Neural crest cell (in vitro differentiated cells): ENCODE measurements around the gene OR11H6. TPM values are rescaled to one million over a fixed set of nuclear protein-coding genes. Genes with fewer than 3 reads are reported as not detected.
"Not testable (repeated sequence)": the region's sequence is repeated elsewhere in the genome, so short reads cannot be mapped to it uniquely, and the experiment has no call there.

Experiments used
- DNase-seq: peaks from one replicate; pipeline ENCODE4 v3.0.0; 2021; ENCODE audit warnings: low read depth, mixed read lengths, low spot score
- H3K27ac Mint-ChIP-seq: one replicate; pipeline ENCODE4 v1.8.0; 2021; ENCODE audit warnings: mild to moderate bottlenecking, mixed read lengths; ENCODE audit not compliant: unreplicated experiment
- H3K27me3 Mint-ChIP-seq: 2 replicates; pipeline ENCODE4 v1.8.0; 2021; ENCODE audit warnings: low read depth, mild to moderate bottlenecking, mixed read lengths
- H3K36me3 Mint-ChIP-seq: 2 replicates; pipeline ENCODE4 v1.8.0; 2021; ENCODE audit warnings: low read depth, mild to moderate bottlenecking, mixed read lengths
- H3K4me1 Mint-ChIP-seq: 2 replicates; pipeline ENCODE4 v1.8.0; 2021; ENCODE audit warnings: mixed read lengths
- H3K4me3 Mint-ChIP-seq: one replicate; pipeline ENCODE4 v1.8.0; 2021; ENCODE audit warnings: mild to moderate bottlenecking, mixed read lengths
- H3K9me3 Mint-ChIP-seq: 2 replicates; pipeline ENCODE4 v1.8.0; 2021; ENCODE audit warnings: mixed read lengths
- long read RNA-seq: library from polyadenylated mRNA; unstranded; transcript quantifications from one replicate; pipeline ENCODE4 v2.0.0, GENCODE V29; 2020
- total RNA-seq: library from RNA; stranded (reverse); gene quantifications from 2 replicates; pipeline ENCODE4 v1.2.1, GENCODE V29; 2021
- TF ChIP-seq, protein P1 (sequence below): fragments of 200-600 bp; sonication (generic); conservative IDR thresholded peaks from 2 replicates; pipeline ENCODE4 v1.5.0; 2021; ENCODE audit warnings: antibody characterized with exemption, mild to moderate bottlenecking

OR11H6 gene, protein sequence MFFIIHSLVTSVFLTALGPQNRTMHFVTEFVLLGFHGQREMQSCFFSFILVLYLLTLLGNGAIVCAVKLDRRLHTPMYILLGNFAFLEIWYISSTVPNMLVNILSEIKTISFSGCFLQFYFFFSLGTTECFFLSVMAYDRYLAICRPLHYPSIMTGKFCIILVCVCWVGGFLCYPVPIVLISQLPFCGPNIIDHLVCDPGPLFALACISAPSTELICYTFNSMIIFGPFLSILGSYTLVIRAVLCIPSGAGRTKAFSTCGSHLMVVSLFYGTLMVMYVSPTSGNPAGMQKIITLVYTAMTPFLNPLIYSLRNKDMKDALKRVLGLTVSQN
- total RNA-seq, result not detected in 2 replicates
- long read RNA-seq, result 0 reads

DNA sequence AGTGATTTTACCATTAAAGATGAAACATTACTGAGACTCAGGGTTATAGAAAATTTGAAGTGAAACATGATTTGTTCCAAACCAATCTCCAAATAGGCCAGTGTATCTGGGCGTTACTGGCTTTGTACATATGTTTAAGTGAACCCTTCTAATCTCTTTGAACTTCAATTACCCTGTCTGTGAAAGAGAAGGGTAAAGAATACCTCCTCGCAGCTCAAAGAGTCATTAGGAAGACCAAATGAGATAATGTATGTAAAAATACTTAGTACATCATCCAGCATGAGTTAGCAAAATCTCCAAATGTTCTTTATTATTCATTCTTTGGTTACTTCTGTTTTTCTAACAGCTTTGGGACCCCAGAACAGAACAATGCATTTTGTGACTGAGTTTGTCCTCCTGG is at the start of gene OR11H6:
Gene OR11H6, plus strand, starts transcription at position 301 of the 400 bp plus-strand sequence. Its CDS starts 0 bp downstream, at position 301.
- Mint-ChIP-seq H3K4me3 (no peak within 1 kb of the TSS), H3K36me3 (peaks cover 3% of the 10 kb centered on the region), H3K4me1 (no peaks in the 10 kb centered on the region), H3K27me3 (no peaks in the 10 kb centered on the region), H3K27ac (no peak within 1 kb of the TSS), H3K9me3 (peaks cover 12% of the 10 kb centered on the region)
- TF ChIP-seq, protein P1, sequence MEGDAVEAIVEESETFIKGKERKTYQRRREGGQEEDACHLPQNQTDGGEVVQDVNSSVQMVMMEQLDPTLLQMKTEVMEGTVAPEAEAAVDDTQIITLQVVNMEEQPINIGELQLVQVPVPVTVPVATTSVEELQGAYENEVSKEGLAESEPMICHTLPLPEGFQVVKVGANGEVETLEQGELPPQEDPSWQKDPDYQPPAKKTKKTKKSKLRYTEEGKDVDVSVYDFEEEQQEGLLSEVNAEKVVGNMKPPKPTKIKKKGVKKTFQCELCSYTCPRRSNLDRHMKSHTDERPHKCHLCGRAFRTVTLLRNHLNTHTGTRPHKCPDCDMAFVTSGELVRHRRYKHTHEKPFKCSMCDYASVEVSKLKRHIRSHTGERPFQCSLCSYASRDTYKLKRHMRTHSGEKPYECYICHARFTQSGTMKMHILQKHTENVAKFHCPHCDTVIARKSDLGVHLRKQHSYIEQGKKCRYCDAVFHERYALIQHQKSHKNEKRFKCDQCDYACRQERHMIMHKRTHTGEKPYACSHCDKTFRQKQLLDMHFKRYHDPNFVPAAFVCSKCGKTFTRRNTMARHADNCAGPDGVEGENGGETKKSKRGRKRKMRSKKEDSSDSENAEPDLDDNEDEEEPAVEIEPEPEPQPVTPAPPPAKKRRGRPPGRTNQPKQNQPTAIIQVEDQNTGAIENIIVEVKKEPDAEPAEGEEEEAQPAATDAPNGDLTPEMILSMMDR, result no peak
- no peak for DNase-seq

DNA sequence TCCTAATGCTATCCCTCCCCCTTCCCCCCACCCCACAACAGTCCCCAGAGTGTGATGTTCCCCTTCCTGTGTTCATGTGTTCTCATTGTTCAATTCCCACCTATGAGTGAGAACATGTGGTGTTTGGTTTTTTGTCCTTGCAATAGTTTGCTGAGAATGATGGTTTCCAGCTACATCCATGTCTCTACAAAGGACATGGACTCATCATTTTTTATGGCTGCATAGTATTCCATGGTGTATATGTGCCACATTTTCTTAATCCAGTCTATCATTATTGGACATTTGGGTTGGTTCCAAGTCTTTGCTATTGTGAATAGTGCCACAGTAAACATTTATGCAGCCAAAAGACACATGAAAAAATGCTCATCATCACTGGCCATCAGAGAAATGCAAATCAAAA is 49.3 kb upstream of the OR11H6 start:
- peaks cover 22% of the 10 kb centered on the region for H3K9me3 Mint-ChIP-seq
- H3K27ac Mint-ChIP-seq, H3K4me1 Mint-ChIP-seq, H3K27me3 Mint-ChIP-seq, H3K4me3 Mint-ChIP-seq, H3K36me3 Mint-ChIP-seq, DNase-seq: not testable (repeated sequence)

DNA sequence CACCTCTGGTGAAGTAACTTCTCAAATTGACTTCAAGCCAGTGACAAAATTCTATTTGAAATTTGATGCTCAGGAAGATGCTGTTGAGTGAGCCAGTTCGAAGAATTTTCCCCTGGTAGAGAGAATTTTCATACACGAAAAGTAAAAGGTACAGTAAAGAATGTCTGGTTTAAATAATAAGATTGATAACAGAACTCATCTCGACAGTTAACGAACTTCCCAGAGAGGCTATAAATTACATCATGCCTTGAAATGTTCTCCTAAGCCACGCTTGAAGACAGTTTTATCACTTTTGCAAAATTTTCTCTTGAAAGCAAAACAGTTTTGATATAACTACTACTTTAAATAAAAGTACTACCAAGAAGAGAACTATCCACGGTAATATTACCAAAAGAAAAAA is 47.2 kb upstream of the OR11H6 start:
- Mint-ChIP-seq H3K4me1 (no peaks in the 10 kb centered on the region), H3K4me3 (no peak overlapping the region), H3K36me3 (peaks cover 4% of the 10 kb centered on the region), H3K27ac (no peak overlapping the region), H3K9me3 (peaks cover 20% of the 10 kb centered on the region), H3K27me3 (no peaks in the 10 kb centered on the region)
- no peak for DNase-seq
- TF ChIP-seq, protein P1, result no peak

DNA sequence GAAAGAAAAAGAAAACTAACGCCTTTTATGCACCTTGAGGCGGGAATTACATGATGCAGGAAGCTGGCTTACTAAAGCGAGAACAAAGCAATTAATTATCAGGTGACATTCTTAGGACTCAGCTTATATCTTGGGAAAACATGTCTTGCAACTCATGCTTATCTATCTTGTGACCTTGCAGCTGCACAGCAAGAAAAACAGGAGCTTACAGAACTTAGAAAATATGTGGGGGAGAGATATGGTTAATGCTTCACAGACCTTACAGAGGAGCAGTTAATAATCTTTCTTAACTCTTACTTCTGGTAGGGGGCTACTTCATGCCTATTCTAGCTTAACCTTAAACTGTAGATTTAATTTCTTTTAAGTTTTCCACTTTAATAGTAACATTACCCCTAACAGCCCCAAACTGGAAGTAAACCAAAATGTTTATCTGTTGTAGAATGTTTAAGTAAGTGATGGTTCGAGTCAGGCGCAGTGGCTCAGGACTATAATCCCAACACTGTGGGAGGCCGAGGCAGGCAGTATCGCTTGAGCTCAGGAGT is 46.0 kb upstream of the OR11H6 start:
- no peak overlapping the region for H3K4me3 Mint-ChIP-seq
- H3K9me3 Mint-ChIP-seq, result peaks cover 23% of the 10 kb centered on the region
- no peak overlapping the region for H3K27ac Mint-ChIP-seq
- no peaks in the 10 kb centered on the region for H3K27me3 Mint-ChIP-seq
- H3K36me3 Mint-ChIP-seq, result peaks cover 4% of the 10 kb centered on the region
- H3K4me1 Mint-ChIP-seq, result no peaks in the 10 kb centered on the region
- TF ChIP-seq, protein P1, result no peak
- DNase-seq, result no peak

DNA sequence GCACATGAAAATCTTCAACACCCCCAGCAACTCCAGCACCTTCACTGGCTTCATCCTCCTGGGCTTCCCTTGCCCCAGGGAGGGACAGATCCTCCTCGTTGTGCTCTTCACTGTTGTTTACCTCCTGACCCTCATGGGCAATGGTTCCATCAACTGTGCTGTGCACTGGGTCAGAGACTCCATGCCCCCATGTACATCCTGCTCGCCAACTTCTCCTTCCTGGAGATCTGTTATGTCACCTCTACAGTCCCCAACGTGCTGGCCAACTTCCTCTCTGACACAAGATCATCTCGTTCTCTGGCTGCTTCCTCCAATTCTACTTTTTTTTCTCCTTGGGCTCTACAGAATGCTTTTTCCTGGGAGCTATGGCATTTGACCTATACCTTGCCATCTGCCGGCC is 44.3 kb upstream of the OR11H6 start:
- H3K4me1 Mint-ChIP-seq, result no peaks in the 10 kb centered on the region
- H3K27me3 Mint-ChIP-seq, result no peaks in the 10 kb centered on the region
- H3K36me3 Mint-ChIP-seq, result peaks cover 4% of the 10 kb centered on the region
- H3K27ac Mint-ChIP-seq, result no peak overlapping the region
- H3K9me3 Mint-ChIP-seq, result peaks cover 20% of the 10 kb centered on the region
- TF ChIP-seq, protein P1, result no peak
- DNase-seq, result no peak
- no peak overlapping the region for H3K4me3 Mint-ChIP-seq

DNA sequence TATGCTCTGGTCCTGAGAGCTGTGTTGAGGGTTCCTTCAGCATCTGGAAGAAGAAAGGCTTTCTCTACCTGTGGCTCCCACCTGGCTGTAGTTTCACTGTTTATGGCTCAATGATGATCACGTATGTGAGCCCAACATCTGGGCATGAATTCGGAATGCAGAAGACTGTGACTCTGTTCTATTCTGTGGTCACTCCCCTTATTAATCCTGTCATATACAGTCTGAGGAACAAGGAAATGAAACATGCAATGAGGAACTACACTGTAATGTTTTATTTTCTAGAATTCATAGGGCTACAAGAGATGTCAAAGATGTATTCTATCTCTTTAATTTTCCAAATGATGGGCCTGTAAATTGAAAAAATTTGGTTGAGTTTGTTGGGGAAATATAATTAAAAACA is 43.6 kb upstream of the OR11H6 start:
- H3K27me3 Mint-ChIP-seq, result no peaks in the 10 kb centered on the region
- H3K4me3 Mint-ChIP-seq, result no peak overlapping the region
- no peak overlapping the region for H3K27ac Mint-ChIP-seq
- H3K36me3 Mint-ChIP-seq, result peaks cover 4% of the 10 kb centered on the region
- H3K4me1 Mint-ChIP-seq, result no peaks in the 10 kb centered on the region
- no peak for DNase-seq
- TF ChIP-seq, protein P1, result no peak
- H3K9me3 Mint-ChIP-seq, result peaks cover 22% of the 10 kb centered on the region
